Measurements from ENCODE around the gene MINK1. TPM values are rescaled to one million over a fixed set of nuclear protein-coding genes. Genes with fewer than 3 reads are reported as not detected.

Gene MINK1
- total and polyA plus RNA-seq, 2 of the 13 experiments (the other 11 are each of a cell fraction or from before 2014, with no cell fraction given) = 17.2 to 63.9 TPM

DNA sequence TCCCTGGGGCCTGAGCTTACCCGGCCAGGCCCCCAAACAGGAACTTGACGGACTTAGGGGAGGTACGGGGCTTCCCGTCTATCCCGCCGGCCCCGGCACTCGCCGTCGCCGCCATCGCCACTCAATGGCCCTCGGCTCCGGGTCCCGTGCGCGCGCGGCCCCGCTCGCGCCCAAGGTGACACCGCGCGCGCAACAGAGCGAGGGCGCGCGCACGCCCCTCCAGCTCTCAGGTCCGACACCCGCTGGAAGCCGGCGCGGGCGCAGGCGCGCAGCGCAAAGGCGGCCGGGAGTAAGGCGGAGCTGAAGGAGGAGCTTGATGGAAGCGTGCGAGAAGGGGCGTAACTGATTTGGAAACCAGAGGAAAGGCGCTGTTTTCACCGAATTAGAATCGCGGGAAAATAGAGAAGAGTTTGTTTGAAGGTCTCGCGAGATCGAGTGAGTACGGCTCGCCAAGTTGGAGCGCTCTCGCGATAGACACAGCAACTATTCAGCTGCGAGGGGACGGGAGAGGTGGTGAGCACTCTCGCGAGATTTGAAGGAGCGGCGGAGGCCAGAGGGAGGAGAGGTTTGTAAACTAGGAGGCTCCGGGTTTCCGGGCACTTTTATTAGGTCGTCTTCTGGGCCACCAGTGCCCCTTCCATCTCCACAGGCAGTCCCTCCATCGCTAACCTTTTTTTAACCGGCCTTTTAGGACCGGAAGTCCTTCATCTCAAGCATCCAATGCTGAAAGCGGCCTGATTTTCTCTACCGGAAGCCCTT is 106.8 kb downstream of the MINK1 start, which contains the start of the genes RNF167 and SLC25A11 (continued):
- TF ChIP-seq, protein P1, sequence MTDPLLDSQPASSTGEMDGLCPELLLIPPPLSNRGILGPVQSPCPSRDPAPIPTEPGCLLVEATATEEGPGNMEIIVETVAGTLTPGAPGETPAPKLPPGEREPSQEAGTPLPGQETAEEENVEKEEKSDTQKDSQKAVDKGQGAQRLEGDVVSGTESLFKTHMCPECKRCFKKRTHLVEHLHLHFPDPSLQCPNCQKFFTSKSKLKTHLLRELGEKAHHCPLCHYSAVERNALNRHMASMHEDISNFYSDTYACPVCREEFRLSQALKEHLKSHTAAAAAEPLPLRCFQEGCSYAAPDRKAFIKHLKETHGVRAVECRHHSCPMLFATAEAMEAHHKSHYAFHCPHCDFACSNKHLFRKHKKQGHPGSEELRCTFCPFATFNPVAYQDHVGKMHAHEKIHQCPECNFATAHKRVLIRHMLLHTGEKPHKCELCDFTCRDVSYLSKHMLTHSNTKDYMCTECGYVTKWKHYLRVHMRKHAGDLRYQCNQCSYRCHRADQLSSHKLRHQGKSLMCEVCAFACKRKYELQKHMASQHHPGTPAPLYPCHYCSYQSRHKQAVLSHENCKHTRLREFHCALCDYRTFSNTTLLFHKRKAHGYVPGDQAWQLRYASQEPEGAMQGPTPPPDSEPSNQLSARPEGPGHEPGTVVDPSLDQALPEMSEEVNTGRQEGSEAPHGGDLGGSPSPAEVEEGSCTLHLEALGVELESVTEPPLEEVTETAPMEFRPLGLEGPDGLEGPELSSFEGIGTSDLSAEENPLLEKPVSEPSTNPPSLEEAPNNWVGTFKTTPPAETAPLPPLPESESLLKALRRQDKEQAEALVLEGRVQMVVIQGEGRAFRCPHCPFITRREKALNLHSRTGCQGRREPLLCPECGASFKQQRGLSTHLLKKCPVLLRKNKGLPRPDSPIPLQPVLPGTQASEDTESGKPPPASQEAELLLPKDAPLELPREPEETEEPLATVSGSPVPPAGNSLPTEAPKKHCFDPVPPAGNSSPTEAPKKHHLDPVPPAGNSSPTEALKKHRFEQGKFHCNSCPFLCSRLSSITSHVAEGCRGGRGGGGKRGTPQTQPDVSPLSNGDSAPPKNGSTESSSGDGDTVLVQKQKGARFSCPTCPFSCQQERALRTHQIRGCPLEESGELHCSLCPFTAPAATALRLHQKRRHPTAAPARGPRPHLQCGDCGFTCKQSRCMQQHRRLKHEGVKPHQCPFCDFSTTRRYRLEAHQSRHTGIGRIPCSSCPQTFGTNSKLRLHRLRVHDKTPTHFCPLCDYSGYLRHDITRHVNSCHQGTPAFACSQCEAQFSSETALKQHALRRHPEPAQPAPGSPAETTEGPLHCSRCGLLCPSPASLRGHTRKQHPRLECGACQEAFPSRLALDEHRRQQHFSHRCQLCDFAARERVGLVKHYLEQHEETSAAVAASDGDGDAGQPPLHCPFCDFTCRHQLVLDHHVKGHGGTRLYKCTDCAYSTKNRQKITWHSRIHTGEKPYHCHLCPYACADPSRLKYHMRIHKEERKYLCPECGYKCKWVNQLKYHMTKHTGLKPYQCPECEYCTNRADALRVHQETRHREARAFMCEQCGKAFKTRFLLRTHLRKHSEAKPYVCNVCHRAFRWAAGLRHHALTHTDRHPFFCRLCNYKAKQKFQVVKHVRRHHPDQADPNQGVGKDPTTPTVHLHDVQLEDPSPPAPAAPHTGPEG (CRISPR knock-in tag; IDR thresholded peaks at IDR 0.05) = peak; percentile 76
- TF ChIP-seq NR3C1 (CRISPR knock-in tag; IDR thresholded peaks at IDR 0.05) (no peak), ZNF614 (CRISPR knock-in tag; IDR thresholded peaks at IDR 0.05; ENCODE audit: borderline replicate concordance) (no peak), HCFC1 (IDR thresholded peaks at IDR 0.05; ENCODE audit: low read depth, low read length) (no peak), ZNF263 (CRISPR knock-in tag; IDR thresholded peaks at IDR 0.05) (no peak), ZNF619 (CRISPR knock-in tag; IDR thresholded peaks at IDR 0.05) (0 out of 2 replicates have a peak, but pooled peaks have one; percentile 56), ZNF446 (CRISPR knock-in tag; IDR thresholded peaks at IDR 0.05) (no peak), POLR2A (IDR thresholded peaks at IDR 0.05; ENCODE audit: insufficient read depth in 1 of 2, low read depth in 2 of 2, low read length in 2 of 2) (peak; percentile 67 to 90), TBL1XR1 (IDR thresholded peaks at IDR 0.05; ENCODE audit: borderline replicate concordance, low read length, partially characterized antibody) (peak; percentile 10), ATRX (CRISPR knock-in tag; IDR thresholded peaks at IDR 0.05; ENCODE audit: borderline replicate concordance) (no peak), SMAD3 (CRISPR knock-in tag; IDR thresholded peaks at IDR 0.05) (no peak), KMT2B (CRISPR knock-in tag; IDR thresholded peaks at IDR 0.05) (0 out of 2 replicates have a peak, but pooled peaks have one; percentile 30), HNRNPUL1 (IDR thresholded peaks at IDR 0.05; ENCODE audit: low read depth, low read length) (no peak), HES4 (CRISPR knock-in tag; IDR thresholded peaks at IDR 0.05; ENCODE audit: borderline replicate concordance) (no peak), NFE2L1 (CRISPR knock-in tag; IDR thresholded peaks at IDR 0.05; ENCODE audit: borderline replicate concordance) (no peak), SP140L (CRISPR knock-in tag; IDR thresholded peaks at IDR 0.05; ENCODE audit: borderline replicate concordance) (0 out of 2 replicates have a peak, but pooled peaks have one; percentile 47), ZSCAN30 (CRISPR knock-in tag; IDR thresholded peaks at IDR 0.05) (no peak)
- TF ChIP-seq, protein P2, sequence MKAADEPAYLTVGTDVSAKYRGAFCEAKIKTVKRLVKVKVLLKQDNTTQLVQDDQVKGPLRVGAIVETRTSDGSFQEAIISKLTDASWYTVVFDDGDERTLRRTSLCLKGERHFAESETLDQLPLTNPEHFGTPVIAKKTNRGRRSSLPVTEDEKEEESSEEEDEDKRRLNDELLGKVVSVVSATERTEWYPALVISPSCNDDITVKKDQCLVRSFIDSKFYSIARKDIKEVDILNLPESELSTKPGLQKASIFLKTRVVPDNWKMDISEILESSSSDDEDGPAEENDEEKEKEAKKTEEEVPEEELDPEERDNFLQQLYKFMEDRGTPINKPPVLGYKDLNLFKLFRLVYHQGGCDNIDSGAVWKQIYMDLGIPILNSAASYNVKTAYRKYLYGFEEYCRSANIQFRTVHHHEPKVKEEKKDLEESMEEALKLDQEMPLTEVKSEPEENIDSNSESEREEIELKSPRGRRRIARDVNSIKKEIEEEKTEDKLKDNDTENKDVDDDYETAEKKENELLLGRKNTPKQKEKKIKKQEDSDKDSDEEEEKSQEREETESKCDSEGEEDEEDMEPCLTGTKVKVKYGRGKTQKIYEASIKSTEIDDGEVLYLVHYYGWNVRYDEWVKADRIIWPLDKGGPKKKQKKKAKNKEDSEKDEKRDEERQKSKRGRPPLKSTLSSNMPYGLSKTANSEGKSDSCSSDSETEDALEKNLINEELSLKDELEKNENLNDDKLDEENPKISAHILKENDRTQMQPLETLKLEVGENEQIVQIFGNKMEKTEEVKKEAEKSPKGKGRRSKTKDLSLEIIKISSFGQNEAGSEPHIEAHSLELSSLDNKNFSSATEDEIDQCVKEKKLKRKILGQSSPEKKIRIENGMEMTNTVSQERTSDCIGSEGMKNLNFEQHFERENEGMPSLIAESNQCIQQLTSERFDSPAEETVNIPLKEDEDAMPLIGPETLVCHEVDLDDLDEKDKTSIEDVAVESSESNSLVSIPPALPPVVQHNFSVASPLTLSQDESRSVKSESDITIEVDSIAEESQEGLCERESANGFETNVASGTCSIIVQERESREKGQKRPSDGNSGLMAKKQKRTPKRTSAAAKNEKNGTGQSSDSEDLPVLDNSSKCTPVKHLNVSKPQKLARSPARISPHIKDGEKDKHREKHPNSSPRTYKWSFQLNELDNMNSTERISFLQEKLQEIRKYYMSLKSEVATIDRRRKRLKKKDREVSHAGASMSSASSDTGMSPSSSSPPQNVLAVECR (CRISPR knock-in tag; IDR thresholded peaks at IDR 0.05; ENCODE audit: borderline replicate concordance) = peak; percentile 73; the same call in 1 of the 2 replicates
- TF ChIP-seq, protein P3, sequence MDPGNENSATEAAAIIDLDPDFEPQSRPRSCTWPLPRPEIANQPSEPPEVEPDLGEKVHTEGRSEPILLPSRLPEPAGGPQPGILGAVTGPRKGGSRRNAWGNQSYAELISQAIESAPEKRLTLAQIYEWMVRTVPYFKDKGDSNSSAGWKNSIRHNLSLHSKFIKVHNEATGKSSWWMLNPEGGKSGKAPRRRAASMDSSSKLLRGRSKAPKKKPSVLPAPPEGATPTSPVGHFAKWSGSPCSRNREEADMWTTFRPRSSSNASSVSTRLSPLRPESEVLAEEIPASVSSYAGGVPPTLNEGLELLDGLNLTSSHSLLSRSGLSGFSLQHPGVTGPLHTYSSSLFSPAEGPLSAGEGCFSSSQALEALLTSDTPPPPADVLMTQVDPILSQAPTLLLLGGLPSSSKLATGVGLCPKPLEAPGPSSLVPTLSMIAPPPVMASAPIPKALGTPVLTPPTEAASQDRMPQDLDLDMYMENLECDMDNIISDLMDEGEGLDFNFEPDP (CRISPR knock-in tag; conservative IDR thresholded peaks at IDR 0.05) = no peak
